ACC112 (cell line): ENCODE data around the gene EGLN1.

Experiments used
- H2AFZ ChIP-seq: fragments of 200-600 bp; sonication (generic); one replicate; pipeline ENCODE4 v1.6.0; 2017; ENCODE audit warnings: antibody characterized with exemption, low read length; ENCODE audit not compliant: unreplicated experiment
- H3K27ac ChIP-seq: fragments of 200-600 bp; sonication (generic); 2 replicates; pipeline ENCODE4 v1.5.1; 2014; ENCODE audit warnings: low read depth, mild to moderate bottlenecking, antibody characterized with exemption, low read length, moderate library complexity
- H3K27me3 ChIP-seq: fragments of 200-600 bp; sonication (generic); 2 replicates; pipeline ENCODE4 v1.6.1; 2014; ENCODE audit warnings: mild to moderate bottlenecking, antibody characterized with exemption, low read length, moderate library complexity, mixed read lengths; ENCODE audit not compliant: insufficient read depth
- H3K36me3 ChIP-seq: fragments of 200-600 bp; sonication (generic); 2 replicates; pipeline ENCODE4 v1.6.1; 2016; ENCODE audit warnings: mild to moderate bottlenecking, antibody characterized with exemption, low read length, moderate library complexity, mixed read lengths; ENCODE audit not compliant: insufficient read depth
- H3K4me1 ChIP-seq: fragments of 200-600 bp; sonication (generic); one replicate; pipeline ENCODE4 v1.6.1; 2016; ENCODE audit warnings: low read length, mixed read lengths; ENCODE audit not compliant: insufficient read depth, unreplicated experiment, control insufficient read depth
- H3K4me3 ChIP-seq: fragments of 200-600 bp; sonication (generic); 2 replicates; pipeline ENCODE4 v1.5.1; 2014; ENCODE audit warnings: mild to moderate bottlenecking, low read depth, low read length
- H3K79me2 ChIP-seq: fragments of 200-600 bp; sonication (generic); one replicate; pipeline ENCODE4 v1.6.0; 2016; ENCODE audit warnings: low read length; ENCODE audit not compliant: control insufficient read depth, unreplicated experiment, insufficient read depth

EGLN1 gene

GRCh38 chr1:231384696-231385415 lies 37.2 kb downstream of the EGLN1 start:
- Histone ChIP-seq H3K27me3 (no peaks in the 10 kb centered on the region), H3K36me3 (no peaks in the 10 kb centered on the region; the same call in 1 of the 2 replicates), H2AFZ (no peak overlapping the region), H3K4me1 (peaks cover 31% of the 10 kb centered on the region), H3K79me2 (peaks cover 92% of the 10 kb centered on the region), H3K4me3 (no peak overlapping the region), H3K27ac (no peak overlapping the region)

- Histone ChIP-seq H3K79me2 (peaks cover 93% of the 10 kb centered on the region), H3K27me3 (no peaks in the 10 kb centered on the region), H3K36me3 (no peaks in the 10 kb centered on the region), H2AFZ (no peak overlapping the region), H3K4me3 (no peak overlapping the region), H3K27ac (no peak overlapping the region), H3K4me1 (peaks cover 15% of the 10 kb centered on the region)
These were observed 38.8 kb downstream of the EGLN1 start for GRCh38 chr1:231383159-231383860.

DNA sequence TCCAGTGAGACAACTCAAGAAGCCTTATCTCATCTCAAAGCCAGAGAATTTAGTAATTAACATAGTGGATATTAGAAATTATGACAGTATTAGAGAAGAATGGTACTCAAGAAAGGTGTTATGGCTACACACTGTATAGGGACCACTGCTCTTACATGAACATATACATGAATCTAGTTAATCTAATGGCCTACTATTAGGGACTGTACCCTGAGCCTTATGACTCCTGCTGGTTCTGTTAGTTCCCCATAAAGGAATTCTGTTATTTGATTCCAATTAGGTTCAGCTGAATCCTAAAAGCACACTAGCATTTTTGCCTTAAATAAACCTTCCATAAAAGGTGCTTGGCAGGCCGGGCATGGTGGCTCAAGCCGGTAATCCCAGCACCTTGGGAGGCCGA lies 39.7 kb downstream of the EGLN1 start:
- Histone ChIP-seq H3K36me3 (no peaks in the 10 kb centered on the region), H3K4me1 (peaks cover 10% of the 10 kb centered on the region), H3K27ac (no peak overlapping the region), H3K4me3 (no peak overlapping the region), H2AFZ (no peak overlapping the region), H3K27me3 (no peaks in the 10 kb centered on the region), H3K79me2 (peaks cover 93% of the 10 kb centered on the region)

GRCh38 chr1:231381729-231382128 lies 40.4 kb downstream of the EGLN1 start:
- H2AFZ ChIP-seq = no peak overlapping the region
- peaks cover 95% of the 10 kb centered on the region for H3K79me2 ChIP-seq
- H3K27me3 ChIP-seq = no peaks in the 10 kb centered on the region
- H3K27ac ChIP-seq = no peak overlapping the region
- H3K4me3 ChIP-seq = no peak overlapping the region
- H3K36me3 ChIP-seq = no peaks in the 10 kb centered on the region
- H3K4me1 ChIP-seq = peaks cover 15% of the 10 kb centered on the region

- Histone ChIP-seq H3K27ac (no peak overlapping the region), H3K79me2 (peaks cover 81% of the 10 kb centered on the region), H3K27me3 (no peaks in the 10 kb centered on the region), H3K4me1 (peaks cover 8% of the 10 kb centered on the region), H3K4me3 (no peak overlapping the region), H2AFZ (no peak overlapping the region), H3K36me3 (no peaks in the 10 kb centered on the region)
These were observed 45.1 kb downstream of the EGLN1 start for GRCh38 chr1:231376875-231377549.

DNA sequence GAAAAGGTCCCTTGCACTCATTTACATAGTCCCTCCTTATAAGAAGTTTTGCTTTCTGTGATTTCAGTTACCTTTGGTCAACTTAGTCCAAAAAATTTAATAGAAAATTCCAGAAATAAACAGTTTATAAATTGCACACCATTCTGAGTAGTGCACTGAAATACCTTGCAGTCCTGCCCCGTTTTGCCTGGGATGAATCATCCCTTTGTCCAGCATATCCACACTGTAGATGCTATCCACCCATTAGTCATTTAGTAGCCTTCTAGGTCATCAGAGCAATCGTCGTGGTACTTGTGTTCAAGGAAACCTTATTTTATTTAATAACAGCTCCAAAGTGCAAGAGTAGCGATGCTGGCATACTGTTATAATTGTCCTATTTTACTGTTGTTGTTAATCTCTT lies 46.0 kb downstream of the EGLN1 start:
- H3K36me3 ChIP-seq = no peaks in the 10 kb centered on the region
- peaks cover 8% of the 10 kb centered on the region for H3K4me1 ChIP-seq
- H3K4me3 ChIP-seq = no peak overlapping the region
- H3K27me3 ChIP-seq = no peaks in the 10 kb centered on the region
- no peak overlapping the region for H2AFZ ChIP-seq
- H3K27ac ChIP-seq = no peak overlapping the region
- H3K79me2 ChIP-seq = peaks cover 73% of the 10 kb centered on the region

GRCh38 chr1:231374394-231374793 lies 47.7 kb downstream of the EGLN1 start:
- Histone ChIP-seq H3K4me3 (no peak overlapping the region), H3K36me3 (no peaks in the 10 kb centered on the region), H3K79me2 (peaks cover 60% of the 10 kb centered on the region), H3K27ac (no peak overlapping the region), H2AFZ (no peak overlapping the region), H3K4me1 (peaks cover 8% of the 10 kb centered on the region), H3K27me3 (no peaks in the 10 kb centered on the region)

GRCh38 chr1:231372501-231372900 lies 49.6 kb downstream of the EGLN1 start:
- Histone ChIP-seq H3K4me3 (no peak overlapping the region), H3K36me3 (no peaks in the 10 kb centered on the region), H3K79me2 (peaks cover 41% of the 10 kb centered on the region), H3K4me1 (peaks cover 6% of the 10 kb centered on the region), H3K27me3 (no peaks in the 10 kb centered on the region), H2AFZ (no peak overlapping the region), H3K27ac (no peak overlapping the region)

DNA sequence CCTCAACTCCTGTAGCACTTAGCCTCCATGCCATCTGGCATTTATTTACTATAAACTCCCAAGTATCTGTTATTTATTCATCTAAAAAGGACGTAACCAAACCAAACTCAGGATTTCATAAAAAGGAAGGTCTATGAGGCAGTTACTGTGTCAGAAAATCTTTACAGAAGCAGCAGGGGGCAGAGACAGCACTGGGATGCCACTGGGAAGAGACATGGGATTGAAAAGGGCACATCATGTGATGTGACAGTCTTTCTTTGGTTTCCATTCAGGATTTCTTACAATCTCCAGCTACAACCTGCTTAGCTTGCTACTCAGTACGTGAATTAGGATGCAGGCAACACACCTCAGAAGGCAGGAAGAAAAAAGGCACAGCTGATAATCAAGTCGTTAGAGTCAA lies 52.8 kb downstream of the EGLN1 start:
- no peak overlapping the region for H3K4me3 ChIP-seq
- H3K27me3 ChIP-seq = no peaks in the 10 kb centered on the region
- H2AFZ ChIP-seq = no peak overlapping the region
- no peak overlapping the region for H3K27ac ChIP-seq
- peaks cover 14% of the 10 kb centered on the region for H3K79me2 ChIP-seq
- no peaks in the 10 kb centered on the region for H3K4me1 ChIP-seq
- 0 out of 2 replicates have a peak, but pooled peaks cover 6% of the 10 kb centered on the region for H3K36me3 ChIP-seq

GRCh38 chr1:231364192-231364591 lies 57.9 kb downstream of the EGLN1 start:
- Histone ChIP-seq H3K27ac (no peak overlapping the region), H3K4me1 (peaks cover 6% of the 10 kb centered on the region), H3K27me3 (no peaks in the 10 kb centered on the region), H3K4me3 (no peak overlapping the region), H3K79me2 (no peaks in the 10 kb centered on the region), H2AFZ (no peak overlapping the region), H3K36me3 (peaks cover 10% of the 10 kb centered on the region; the same call in 1 of the 2 replicates)
